ENCODE results near the gene HERC4. TPM values are rescaled to one million over a fixed set of nuclear protein-coding genes. Genes with fewer than 3 reads are reported as not detected.

HERC4 gene
- total RNA-seq, 1 experiment from 2014 or later: 36.5 TPM

- TF ChIP-seq CTCF (IDR thresholded peaks at IDR 0.05 in 2 of 3, conservative IDR thresholded peaks at IDR 0.05 in 1 of 3; ENCODE audit: borderline replicate concordance in 1 of 3, insufficient read depth in 1 of 3, low read depth in 2 of 3, low read length in 2 of 3) (no peak), YY1 (IDR thresholded peaks at IDR 0.05; ENCODE audit: extremely low read depth, insufficient replicate concordance, low read depth, low read length) (no peak)
These were observed 160.2 kb downstream of the HERC4 start (continued) for GRCh38 chr10:67914777-67915340.

- H3K4me1 ChIP-seq (ENCODE audit: control insufficient read depth in 1 of 2, insufficient read depth in 2 of 2, low read length in 2 of 2): no peaks in the 10 kb centered on the region
- H3K36me3 ChIP-seq (ENCODE audit: control insufficient read depth in 1 of 2, insufficient read depth in 2 of 2, low read length in 2 of 2): peaks cover 7 to 36% of the 10 kb centered on the region in 2 experiments; a peak in 3 of 4 replicates
- H3K9me2 ChIP-seq (ENCODE audit: insufficient read depth): no peaks in the 10 kb centered on the region
- H3K9me3 ChIP-seq (ENCODE audit: control insufficient read depth in 1 of 2, insufficient read depth in 1 of 2, low read depth in 1 of 2, low read length in 2 of 2): no peaks in the 10 kb centered on the region
- ChIA-PET RAD21 (ENCODE audit: low non-redundant PET in 1 of 2, low total read pairs in 2 of 2, uncharacterized antibody in 2 of 2, unreplicated experiment in 2 of 2) (no interaction called here), CTCF (no interaction called here), POLR2A (interaction anchor here (0.9 kb wide), 1 partner anchor 28 kb away, joined by 5 read pairs; the partner anchor contains the start of gene SIRT1)
- no peak overlapping the region for H3K4me3 ChIP-seq (replicated peaks in 1 of 2; ENCODE audit: low read depth in 1 of 2, low read length in 2 of 2)
- no peak for TF ChIP-seq RAD21 (IDR thresholded peaks at IDR 0.05; ENCODE audit: low read depth)
- TF ChIP-seq EZH2phosphoT487 (IDR thresholded peaks at IDR 0.05; ENCODE audit: borderline replicate concordance): no peak
- TF ChIP-seq ZFX (IDR thresholded peaks at IDR 0.05): no peak
- TF ChIP-seq FOSL1 (IDR thresholded peaks at IDR 0.05; ENCODE audit: low read depth): no peak
- TF ChIP-seq CBX3 (IDR thresholded peaks at IDR 0.05; ENCODE audit: low read depth): no peak
- no peak for TF ChIP-seq POLR2A (IDR thresholded peaks at IDR 0.05; ENCODE audit: borderline replicate concordance, extremely low read depth, insufficient read depth, insufficient read length)
- TF ChIP-seq ATF3 (IDR thresholded peaks at IDR 0.05): no peak
- TF ChIP-seq ELF1 (IDR thresholded peaks at IDR 0.05; ENCODE audit: borderline replicate concordance, low read depth): no peak
- no peak for TF ChIP-seq EZH2 (IDR thresholded peaks at IDR 0.05)
- TF ChIP-seq POLR2AphosphoS5 (IDR thresholded peaks at IDR 0.05; ENCODE audit: low read depth, low read length): no peak
- TF ChIP-seq CTCF (IDR thresholded peaks at IDR 0.05 in 2 of 3, conservative IDR thresholded peaks at IDR 0.05 in 1 of 3; ENCODE audit: borderline replicate concordance in 1 of 3, insufficient read depth in 1 of 3, low read depth in 2 of 3, low read length in 2 of 3): no peak
- no peak for TF ChIP-seq ZBTB33 (IDR thresholded peaks at IDR 0.05; ENCODE audit: extremely low read depth, insufficient replicate concordance, low read length)
- no peak for TF ChIP-seq SRF (IDR thresholded peaks at IDR 0.05; ENCODE audit: low read depth)
- TF ChIP-seq CEBPB (IDR thresholded peaks at IDR 0.05; ENCODE audit: low read depth): no peak
- no peak overlapping the region for H2AFZ ChIP-seq (ENCODE audit: low read depth, low read length, poor library complexity, severe bottlenecking)
- no peaks in the 10 kb centered on the region for H3K27me3 ChIP-seq (ENCODE audit: insufficient read depth, low read length)
- no peak overlapping the region for H3K4me2 ChIP-seq (ENCODE audit: low read length)
- BruUV-seq (replicated peaks): no TSS peak
- DNase-seq (ENCODE audit: low read depth, low spot score): no peak
- H3K79me2 ChIP-seq (ENCODE audit: insufficient read depth, low read length): no peaks in the 10 kb centered on the region
- H3K27ac ChIP-seq (ENCODE audit: low read depth, low read length): no peak overlapping the region
- no peak for ATAC-seq
- H4K20me1 ChIP-seq (ENCODE audit: insufficient read depth): no peaks in the 10 kb centered on the region
- H3K9ac ChIP-seq (ENCODE audit: low read length): no peak overlapping the region
- intact Hi-C loops (cut with micrococcal nuclease): no loop called here
These were observed 162.6 kb downstream of the HERC4 start for GRCh38 chr10:67912331-67912946.
